AG04450 (cell line): ENCODE measurements around the gene CAP2. TPM values are rescaled to one million over a fixed set of nuclear protein-coding genes. Genes with fewer than 3 reads are reported as not detected.

Source experiments
- CTCF ChIA-PET: fragments of 300-600, 350-600 bp; formaldehyde crosslinking; extraction: SDS; loops from one replicate; lab custom pipeline; 2022; ENCODE audit warnings: antibody characterized with exemption, inconsistent platforms; lab: Charles Lee
- POLR2A ChIA-PET: fragments of 350-600 bp; formaldehyde crosslinking; extraction: SDS; loops from one replicate; lab custom pipeline; 2021; ENCODE audit warnings: antibody characterized with exemption, inconsistent platforms; lab: Yijun Ruan, JAX
- DNase-seq: peaks from one replicate; pipeline ENCODE4 v3.0.0-alpha.2; 2011; ENCODE audit warnings: low read depth, low spot score
- H3K27ac ChIP-seq: one replicate; pipeline ENCODE4 v1.5.1; 2012; ENCODE audit warnings: low read depth, low read length, control low read depth
- H3K27me3 ChIP-seq: one replicate; pipeline ENCODE4 v1.6.0; 2012; ENCODE audit warnings: low read length; ENCODE audit not compliant: control insufficient read depth, insufficient read depth
- H3K4me3 ChIP-seq: 2 replicates; pipeline ENCODE4 v1.5.1; 2011; ENCODE audit warnings: mild to moderate bottlenecking, low read depth, low read length, control low read depth
- H3K9me3 ChIP-seq: 2 replicates; pipeline ENCODE4 v1.5.1; 2012; ENCODE audit warnings: low read length; ENCODE audit not compliant: control insufficient read depth, insufficient read depth
- polyA plus RNA-seq: library from polyadenylated mRNA; depleted of rRNA; stranded (reverse); fragments of >200 nt; gene quantifications from 2 replicates; pipeline ENCODE4 v1.2.3, GENCODE V29; 2011
- TF ChIP-seq, protein P1 (sequence below): IDR thresholded peaks from 2 replicates; pipeline ENCODE4 v1.5.1; 2011; ENCODE audit warnings: low read depth, low read length, control low read depth, inconsistent platforms

CAP2 gene
- polyA plus RNA-seq, 1 experiment = 74.4 TPM

DNA sequence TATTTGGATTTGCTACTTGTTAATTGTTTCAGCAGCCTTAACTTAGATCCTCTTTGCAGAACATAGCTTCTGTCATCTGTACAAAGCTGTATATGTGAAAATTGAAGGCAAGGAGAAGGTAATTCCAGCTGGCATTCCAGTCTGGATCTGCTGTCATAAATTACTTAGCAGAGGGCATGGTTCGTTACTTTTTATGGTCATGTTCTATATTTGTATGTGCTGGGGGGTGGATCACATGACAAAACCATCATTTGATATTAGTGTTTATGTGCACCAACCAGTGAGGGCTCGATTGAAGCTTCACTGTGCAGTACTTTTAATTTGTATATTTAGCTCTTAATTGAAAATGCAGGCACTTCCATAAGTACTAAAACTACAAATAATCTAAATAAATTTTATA lies 80.2 kb downstream of the CAP2 start:
- TF ChIP-seq, protein P1, sequence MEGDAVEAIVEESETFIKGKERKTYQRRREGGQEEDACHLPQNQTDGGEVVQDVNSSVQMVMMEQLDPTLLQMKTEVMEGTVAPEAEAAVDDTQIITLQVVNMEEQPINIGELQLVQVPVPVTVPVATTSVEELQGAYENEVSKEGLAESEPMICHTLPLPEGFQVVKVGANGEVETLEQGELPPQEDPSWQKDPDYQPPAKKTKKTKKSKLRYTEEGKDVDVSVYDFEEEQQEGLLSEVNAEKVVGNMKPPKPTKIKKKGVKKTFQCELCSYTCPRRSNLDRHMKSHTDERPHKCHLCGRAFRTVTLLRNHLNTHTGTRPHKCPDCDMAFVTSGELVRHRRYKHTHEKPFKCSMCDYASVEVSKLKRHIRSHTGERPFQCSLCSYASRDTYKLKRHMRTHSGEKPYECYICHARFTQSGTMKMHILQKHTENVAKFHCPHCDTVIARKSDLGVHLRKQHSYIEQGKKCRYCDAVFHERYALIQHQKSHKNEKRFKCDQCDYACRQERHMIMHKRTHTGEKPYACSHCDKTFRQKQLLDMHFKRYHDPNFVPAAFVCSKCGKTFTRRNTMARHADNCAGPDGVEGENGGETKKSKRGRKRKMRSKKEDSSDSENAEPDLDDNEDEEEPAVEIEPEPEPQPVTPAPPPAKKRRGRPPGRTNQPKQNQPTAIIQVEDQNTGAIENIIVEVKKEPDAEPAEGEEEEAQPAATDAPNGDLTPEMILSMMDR = no peak
- POLR2A ChIA-PET = interaction anchor here (0.6 to 0.7 kb wide), 3 partner anchors 23 to 375 kb away, joined by 3 to 6 read pairs (median 5); no protein-coding TSS in a partner anchor
- Histone ChIP-seq H3K27ac (no peak overlapping the region), H3K4me3 (no peak overlapping the region), H3K9me3 (no peaks in the 10 kb centered on the region), H3K27me3 (no peaks in the 10 kb centered on the region)
- DNase-seq = no peak
- CTCF ChIA-PET = no interaction called here

DNA sequence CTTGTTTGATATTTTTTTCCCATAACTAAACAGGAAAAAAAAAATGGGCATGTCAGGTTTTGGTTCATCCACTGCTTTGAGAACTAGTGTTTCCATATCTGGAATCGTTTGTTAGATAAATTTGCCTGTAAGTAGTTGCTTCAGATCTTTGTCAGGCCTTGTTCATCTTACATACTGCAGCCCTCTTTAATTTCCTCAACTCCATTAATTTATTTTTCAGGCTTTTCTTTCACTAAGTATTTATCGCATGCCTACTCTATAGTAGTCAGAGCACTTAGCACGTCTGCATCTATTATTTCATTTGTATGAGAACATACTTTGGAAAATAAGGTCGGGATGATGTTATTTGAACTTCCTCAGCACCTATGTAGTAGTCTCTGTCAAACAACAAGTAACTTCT lies 80.9 kb downstream of the CAP2 start:
- Histone ChIP-seq H3K27ac (no peak overlapping the region), H3K4me3 (no peak overlapping the region), H3K27me3 (no peaks in the 10 kb centered on the region), H3K9me3 (no peaks in the 10 kb centered on the region)
- ChIA-PET POLR2A (interaction anchor here (0.6 to 0.7 kb wide), 3 partner anchors 22 to 117 kb away, joined by 3 to 7 read pairs (median 6); no protein-coding TSS in a partner anchor), CTCF (no interaction called here)
- DNase-seq = no peak
- TF ChIP-seq, protein P1 = no peak

DNA sequence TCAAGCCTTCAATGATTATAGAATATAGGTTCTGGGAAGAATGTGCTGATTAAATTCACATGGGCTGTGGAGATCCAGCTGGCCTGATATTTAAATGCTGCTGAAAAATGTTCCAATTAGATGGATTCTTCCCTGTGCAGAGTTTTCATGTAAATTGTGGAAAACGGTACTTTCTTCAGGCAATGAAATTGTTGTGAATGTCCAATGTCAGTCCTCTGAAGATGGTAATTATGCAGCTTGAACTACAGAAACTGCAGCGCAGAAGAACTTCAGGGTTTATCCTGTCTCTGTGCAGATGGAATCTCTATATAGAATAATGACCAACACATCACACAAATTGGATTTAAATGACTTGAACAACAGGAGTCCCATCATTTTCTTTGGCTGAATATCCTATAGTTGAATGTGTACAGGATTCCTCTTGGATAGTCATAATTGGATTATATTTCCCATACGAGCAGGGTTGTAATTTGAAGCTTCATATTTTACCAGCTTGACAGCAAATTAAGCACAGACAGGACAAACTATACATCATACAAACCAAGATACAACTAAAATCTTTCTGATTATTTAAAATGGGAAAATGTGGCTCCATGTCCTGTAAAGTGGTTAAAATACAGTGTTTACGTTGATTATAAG lies 82.3 kb downstream of the CAP2 start:
- Histone ChIP-seq H3K27ac (no peak overlapping the region), H3K9me3 (no peaks in the 10 kb centered on the region), H3K4me3 (no peak overlapping the region), H3K27me3 (no peaks in the 10 kb centered on the region)
- no peak for DNase-seq
- TF ChIP-seq, protein P1 = no peak
- CTCF ChIA-PET = no interaction called here
- POLR2A ChIA-PET = no interaction called here

DNA sequence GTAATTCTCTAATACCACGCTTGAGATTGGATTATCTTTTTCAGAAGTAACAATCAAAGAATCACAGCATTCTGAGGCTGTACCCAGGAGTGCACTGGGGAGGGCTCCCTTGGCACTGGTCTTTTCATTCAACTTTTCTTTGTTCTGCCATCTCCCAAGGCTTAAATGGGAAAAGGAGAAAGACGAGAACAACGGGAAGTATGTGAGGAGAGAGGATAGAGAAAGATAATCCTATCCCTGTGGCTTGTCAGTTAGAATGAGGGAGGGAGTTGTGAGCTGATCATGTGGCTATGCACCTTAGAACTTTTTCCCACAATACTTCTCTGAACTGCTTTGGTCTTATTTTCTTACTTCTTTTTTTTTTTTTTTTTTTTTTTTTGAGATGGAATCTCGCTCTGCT lies 83.1 kb downstream of the CAP2 start:
- TF ChIP-seq, protein P1 = no peak

DNA sequence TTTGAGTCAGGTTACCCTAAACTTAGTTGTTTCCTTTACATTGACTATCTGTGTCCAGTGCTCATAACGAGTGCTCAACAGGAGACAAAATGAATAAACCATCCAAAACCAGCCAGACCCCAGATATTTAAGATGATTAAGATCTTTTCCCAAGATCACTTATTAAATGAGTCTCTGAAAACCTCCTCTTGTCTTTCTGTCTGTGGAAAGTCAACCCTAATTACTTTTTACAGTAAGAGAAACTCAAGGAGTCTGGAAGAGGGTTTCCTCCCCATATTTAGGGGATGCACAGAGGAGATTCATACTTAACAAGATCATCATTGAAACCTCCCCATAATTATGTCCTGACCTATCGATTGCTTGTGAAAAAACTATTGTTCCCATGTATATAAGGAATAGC lies 84.0 kb downstream of the CAP2 start:
- TF ChIP-seq, protein P1 = no peak
- DNase-seq = no peak
- Histone ChIP-seq H3K4me3 (no peak overlapping the region), H3K27me3 (no peaks in the 10 kb centered on the region), H3K9me3 (no peaks in the 10 kb centered on the region), H3K27ac (no peak overlapping the region)
- ChIA-PET POLR2A (no interaction called here), CTCF (no interaction called here)

More for the DNA sequence above, 83.1 kb downstream of the CAP2 start:
- no peaks in the 10 kb centered on the region for H3K27me3 ChIP-seq
- DNase-seq = no peak
- POLR2A ChIA-PET = interaction anchor here (0.7 kb wide), 2 partner anchors 56 to 79 kb away, joined by 5 to 10 read pairs; no protein-coding TSS in a partner anchor
- no peak overlapping the region for H3K4me3 ChIP-seq
- CTCF ChIA-PET = interaction anchor here (0.7 kb wide), 1 partner anchor 38 kb away, joined by 9 read pairs; no protein-coding TSS in a partner anchor
- no peak overlapping the region for H3K27ac ChIP-seq
- H3K9me3 ChIP-seq = no peaks in the 10 kb centered on the region
